DMS114 treated with DMSO at 0.1 percent for 48 hours (cell line): ENCODE measurements around the gene CYBC1.

ENCODE experiments used
- DNase-seq: peaks from one replicate; lab custom pipeline; 2025; ENCODE audit not compliant: unreplicated experiment; lab: John Stamatoyannopoulos, UW

Gene CYBC1

GRCh38 chr17:82449131-82449882 lies 1.2 kb downstream of the CYBC1 start:
- no peak for DNase-seq

GRCh38 chr17:82447876-82448275 lies 2.7 kb downstream of the CYBC1 start:
- DNase-seq, result no peak

- DNase-seq, result no peak
Observed at GRCh38 chr17:82446649-82447048, 3.9 kb downstream of the CYBC1 start.

GRCh38 chr17:82446124-82446523 lies 4.4 kb downstream of the CYBC1 start:
- no peak for DNase-seq

- DNase-seq, result no peak
Observed at GRCh38 chr17:82445542-82445941, 5.0 kb downstream of the CYBC1 start.

- no peak for DNase-seq
Observed at GRCh38 chr17:82444941-82445521, 5.5 kb downstream of the CYBC1 start.

- no peak for DNase-seq
Observed at GRCh38 chr17:82444284-82444893, 6.2 kb downstream of the CYBC1 start.

- no peak for DNase-seq
Observed at GRCh38 chr17:82443465-82444283, 6.9 kb downstream of the CYBC1 start.

- no peak for DNase-seq
Observed at GRCh38 chr17:82442643-82443464, 7.7 kb downstream of the CYBC1 start.

- DNase-seq, result no peak
Observed at GRCh38 chr17:82441691-82442487, 8.7 kb downstream of the CYBC1 start.

GRCh38 chr17:82440991-82441627 lies 9.4 kb downstream of the CYBC1 start:
- DNase-seq, result no peak

GRCh38 chr17:82440469-82440981 lies 10.0 kb downstream of the CYBC1 start:
- no peak for DNase-seq

GRCh38 chr17:82439829-82440365 lies 10.7 kb downstream of the CYBC1 start:
- no peak for DNase-seq

- no peak for DNase-seq
Observed at GRCh38 chr17:82439194-82439828, 11.2 kb downstream of the CYBC1 start.

- DNase-seq, result no peak
Observed at GRCh38 chr17:82438401-82439193, 12.0 kb downstream of the CYBC1 start.

- no peak for DNase-seq
Observed at GRCh38 chr17:82437325-82437668, 13.3 kb downstream of the CYBC1 start.

GRCh38 chr17:82436601-82437324 lies 13.8 kb downstream of the CYBC1 start:
- DNase-seq, result no peak
